HFF-Myc (cell line): ENCODE data around the gene BMPR1B.

Experiments
- DNase-seq: peaks from one replicate; pipeline ENCODE4 v3.0.0-alpha.2; 2011; ENCODE audit warnings: low read depth; ENCODE audit errors: extremely low read depth
- H3K4me3 ChIP-seq: replicated peaks from 2 replicates; pipeline ENCODE4 v1.5.1; 2011; ENCODE audit warnings: low read depth, mild to moderate bottlenecking, control low read depth, low read length
- TF ChIP-seq, protein P1 (sequence below): IDR thresholded peaks from 2 replicates; pipeline ENCODE4 v1.5.1; 2012; ENCODE audit warnings: mild to moderate bottlenecking, low read depth, low read length, control low read depth; ENCODE audit errors: missing control alignments

Gene BMPR1B

DNA sequence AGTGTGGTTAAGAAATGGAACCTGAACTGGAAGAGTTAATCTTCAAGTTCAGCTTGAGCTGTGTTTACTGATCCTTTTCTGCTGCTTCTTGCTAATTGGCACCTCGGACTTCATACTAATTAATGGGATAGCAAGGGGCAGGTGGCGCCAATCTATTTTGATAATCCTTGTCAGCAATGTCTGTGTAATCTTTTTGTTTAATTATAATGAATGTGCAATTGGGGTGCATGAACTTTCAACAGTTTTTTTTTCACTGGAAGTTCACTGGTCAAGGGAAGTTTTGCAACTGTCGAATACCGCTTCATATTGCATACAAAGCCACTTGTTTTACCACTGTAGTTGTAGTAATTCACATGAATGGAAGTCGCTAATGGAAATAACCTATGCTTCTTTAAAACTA lies 261.0 kb downstream of the BMPR1B start:
- no peak overlapping the region for H3K4me3 ChIP-seq
- TF ChIP-seq, protein P1, sequence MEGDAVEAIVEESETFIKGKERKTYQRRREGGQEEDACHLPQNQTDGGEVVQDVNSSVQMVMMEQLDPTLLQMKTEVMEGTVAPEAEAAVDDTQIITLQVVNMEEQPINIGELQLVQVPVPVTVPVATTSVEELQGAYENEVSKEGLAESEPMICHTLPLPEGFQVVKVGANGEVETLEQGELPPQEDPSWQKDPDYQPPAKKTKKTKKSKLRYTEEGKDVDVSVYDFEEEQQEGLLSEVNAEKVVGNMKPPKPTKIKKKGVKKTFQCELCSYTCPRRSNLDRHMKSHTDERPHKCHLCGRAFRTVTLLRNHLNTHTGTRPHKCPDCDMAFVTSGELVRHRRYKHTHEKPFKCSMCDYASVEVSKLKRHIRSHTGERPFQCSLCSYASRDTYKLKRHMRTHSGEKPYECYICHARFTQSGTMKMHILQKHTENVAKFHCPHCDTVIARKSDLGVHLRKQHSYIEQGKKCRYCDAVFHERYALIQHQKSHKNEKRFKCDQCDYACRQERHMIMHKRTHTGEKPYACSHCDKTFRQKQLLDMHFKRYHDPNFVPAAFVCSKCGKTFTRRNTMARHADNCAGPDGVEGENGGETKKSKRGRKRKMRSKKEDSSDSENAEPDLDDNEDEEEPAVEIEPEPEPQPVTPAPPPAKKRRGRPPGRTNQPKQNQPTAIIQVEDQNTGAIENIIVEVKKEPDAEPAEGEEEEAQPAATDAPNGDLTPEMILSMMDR = no peak
- no peak for DNase-seq

DNA sequence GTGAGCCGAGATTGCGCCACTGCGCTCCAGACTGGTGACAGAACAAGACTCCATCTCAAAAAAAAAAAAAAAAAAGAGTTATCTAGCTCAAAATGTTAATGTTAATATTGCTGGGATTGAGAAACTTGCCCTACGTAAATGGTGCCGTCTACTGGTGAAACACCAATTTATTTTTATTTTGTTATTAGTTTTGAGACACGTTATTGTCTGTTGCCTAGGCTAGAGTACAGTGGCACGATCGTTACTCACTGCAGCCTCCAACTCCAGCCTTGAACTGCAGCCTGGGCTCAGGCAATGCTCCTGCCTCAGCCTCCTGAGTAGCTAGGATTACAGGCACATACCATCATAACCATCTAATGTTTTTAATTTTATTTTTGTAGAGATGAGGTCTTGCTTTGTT lies 262.8 kb downstream of the BMPR1B start:
- TF ChIP-seq, protein P1 = no peak
- H3K4me3 ChIP-seq = no peak overlapping the region
- DNase-seq = no peak

DNA sequence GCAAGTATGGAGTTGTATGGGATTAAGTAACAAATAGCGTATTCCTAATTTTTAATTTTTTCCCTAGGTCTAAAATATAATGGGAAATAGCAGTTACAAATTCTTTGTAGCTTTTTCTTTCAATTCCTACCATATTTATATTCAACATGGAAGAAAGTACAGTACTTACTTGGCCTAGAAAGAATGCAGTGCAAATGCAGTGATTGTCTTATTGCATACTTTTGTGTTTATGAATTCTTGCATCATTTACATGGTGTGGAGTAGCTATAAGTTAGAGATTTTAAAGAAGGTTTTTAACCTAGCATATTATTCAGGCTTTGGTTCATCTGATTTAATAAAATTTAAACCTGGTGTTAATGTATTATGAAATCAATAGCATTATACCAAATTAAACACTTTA lies 263.3 kb downstream of the BMPR1B start:
- no peak for DNase-seq
- no peak overlapping the region for H3K4me3 ChIP-seq

DNA sequence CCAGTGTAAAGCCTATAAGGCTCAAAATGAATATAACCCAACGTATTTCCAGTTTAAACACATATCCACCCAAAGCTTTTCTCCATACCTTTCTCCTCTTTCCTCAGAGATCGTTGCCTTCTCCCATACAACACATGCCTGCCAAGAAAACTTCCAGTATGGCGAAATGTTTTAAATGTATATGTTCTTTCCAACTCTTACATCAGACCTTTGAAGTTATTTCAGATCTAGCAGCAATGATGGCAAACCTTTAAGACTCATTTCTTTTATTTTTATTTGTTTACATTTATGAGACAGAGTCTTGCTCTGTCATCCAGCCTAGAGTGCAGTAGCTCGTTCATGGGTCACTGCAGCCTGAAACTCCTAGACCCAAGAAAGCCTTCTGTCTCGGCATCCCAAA lies 265.4 kb downstream of the BMPR1B start:
- no peak overlapping the region for H3K4me3 ChIP-seq
- DNase-seq = no peak
- TF ChIP-seq, protein P1 = no peak

More for the DNA sequence above, 263.3 kb downstream of the BMPR1B start:
- TF ChIP-seq, protein P1 = no peak

DNA sequence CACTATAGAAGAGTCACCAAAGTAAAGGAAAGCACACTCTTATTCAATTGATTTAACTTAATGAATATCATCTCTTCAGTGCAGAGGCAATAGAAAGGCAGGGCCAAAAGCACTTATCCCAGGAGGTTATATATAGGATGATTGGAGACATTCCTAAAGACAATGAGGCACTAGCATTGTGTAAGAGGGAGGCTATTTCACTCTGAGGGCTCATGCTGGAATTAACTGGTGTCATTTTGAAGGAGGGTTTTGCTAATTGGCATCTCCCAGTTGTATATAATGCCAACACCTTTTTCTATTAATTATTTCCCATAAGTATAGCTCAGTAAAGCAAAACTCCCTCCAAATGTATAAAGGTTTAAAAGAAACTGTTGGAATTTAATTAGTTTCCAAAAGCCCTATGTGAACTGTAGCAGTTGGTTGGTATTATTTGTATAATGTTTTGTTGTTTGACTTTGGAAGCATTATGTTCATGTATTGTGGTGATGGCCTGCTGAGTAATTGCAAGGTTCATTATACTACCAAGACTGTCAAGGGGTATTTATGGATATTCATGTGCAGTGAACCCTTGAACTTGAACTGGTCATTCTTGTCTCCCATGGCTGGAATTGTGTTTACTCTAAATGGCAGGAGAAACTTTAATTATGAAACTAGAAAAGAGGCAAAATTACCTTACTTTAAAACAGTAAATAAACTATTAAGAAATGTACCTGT lies 270.3 kb downstream of the BMPR1B start:
- no peak overlapping the region for H3K4me3 ChIP-seq
- DNase-seq = no peak
- TF ChIP-seq, protein P1 = no peak

DNA sequence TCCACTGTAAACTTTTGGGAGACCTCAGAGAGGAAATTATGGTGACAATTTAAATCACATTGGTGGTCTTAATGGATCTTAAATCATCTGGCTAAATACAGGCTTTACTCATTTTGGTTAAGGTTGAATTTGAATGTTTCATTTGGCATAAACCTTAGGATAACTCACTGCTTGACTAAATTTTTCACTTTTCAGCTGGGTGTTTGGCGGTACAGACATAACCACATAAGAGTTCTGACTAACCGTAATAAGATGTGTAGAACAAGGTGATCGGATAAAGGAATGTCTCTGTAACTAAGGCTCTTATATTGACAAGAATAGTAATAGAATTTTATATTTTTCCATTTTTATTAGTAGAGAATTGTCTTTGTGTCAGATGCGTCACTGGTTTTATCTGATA lies 281.0 kb downstream of the BMPR1B start:
- TF ChIP-seq, protein P1 = no peak
- H3K4me3 ChIP-seq = no peak overlapping the region
- DNase-seq = no peak
